ENCODE data around the gene SCN4B.

- TF ChIP-seq CTCF (IDR thresholded peaks at IDR 0.05): no peak
- TF ChIP-seq POLR2AphosphoS5 (IDR thresholded peaks at IDR 0.05): no peak
Observed at GRCh38 chr11:118102721-118103261, 49.8 kb downstream of the SCN4B start.

Data from esophagus muscularis mucosa (tissue), 3 donors.